ENCODE measurements around the gene BBS7. TPM values are rescaled to one million over a fixed set of nuclear protein-coding genes. Genes with fewer than 3 reads are reported as not detected.

The BBS7 gene
- polyA plus RNA-seq, 3 donors, result 4.2 to 6.6 (median 5.5) TPM

- DNase-seq, result peak; percentile 3 to 35 (median 18)
- Histone ChIP-seq H3K9ac (ENCODE audit: insufficient read depth, low read length, poor library complexity, severe bottlenecking) (no peak overlapping the region), H3K4me1 (ENCODE audit: control insufficient read depth in 1 of 2, insufficient read depth in 2 of 2, low read length in 2 of 2) (no peaks in the 10 kb centered on the region), H4K20me1 (ENCODE audit: insufficient read depth, low read length) (no peaks in the 10 kb centered on the region), H3K9me3 (replicated peaks in 1 of 2; ENCODE audit: control insufficient read depth in 1 of 2, insufficient read depth in 1 of 2, low read length in 2 of 2) (no peaks in the 10 kb centered on the region), H3K4me2 (replicated peaks; ENCODE audit: extremely low read depth, low read length, poor library complexity, severe bottlenecking) (no peak overlapping the region), H3K27ac (ENCODE audit: low read depth in 1 of 2, low read length in 2 of 2) (no peak overlapping the region), H3K27me3 (ENCODE audit: control insufficient read depth in 2 of 2, insufficient read depth in 2 of 2, low read length in 2 of 2) (peaks cover 0 to 7% of the 10 kb centered on the region in 2 donors), H3K4me3 (replicated peaks in 1 of 3; ENCODE audit: low read depth in 2 of 3, low read length in 3 of 3) (no peak overlapping the region), H3K79me2 (ENCODE audit: insufficient read depth, low read length) (no peaks in the 10 kb centered on the region), H2AFZ (ENCODE audit: insufficient read depth, low read depth, low read length, poor library complexity, severe bottlenecking) (no peak overlapping the region), H3K36me3 (replicated peaks in 1 of 2; ENCODE audit: control insufficient read depth in 1 of 2, insufficient read depth in 2 of 2, low read length in 2 of 2) (no peaks in the 10 kb centered on the region)
- Mint-ChIP-seq H3K4me3 (no peak overlapping the region), H3K36me3 (no peaks in the 10 kb centered on the region), H3K9me3 (peaks cover 0 to 2% (median 0%) of the 10 kb centered on the region in 7 donors), H3K4me1 (peaks cover 5% of the 10 kb centered on the region), H3K27me3 (ENCODE audit: low read depth in 3 of 3) (peaks cover 7 to 9% (median 7%) of the 10 kb centered on the region in 3 donors), H3K27ac (no peak overlapping the region)
- peak; percentile 75 for TF ChIP-seq CTCF (IDR thresholded peaks at IDR 0.05)
- 100% methylated on average over 1 of the region's 4 CpGs for WGBS (ENCODE audit: insufficient coverage)
- intact Hi-C loops (cut with micrococcal nuclease), result no loop called here
These were observed 30.1 kb upstream of the BBS7 start for GRCh38 chr4:121900132-121900983.

DNA sequence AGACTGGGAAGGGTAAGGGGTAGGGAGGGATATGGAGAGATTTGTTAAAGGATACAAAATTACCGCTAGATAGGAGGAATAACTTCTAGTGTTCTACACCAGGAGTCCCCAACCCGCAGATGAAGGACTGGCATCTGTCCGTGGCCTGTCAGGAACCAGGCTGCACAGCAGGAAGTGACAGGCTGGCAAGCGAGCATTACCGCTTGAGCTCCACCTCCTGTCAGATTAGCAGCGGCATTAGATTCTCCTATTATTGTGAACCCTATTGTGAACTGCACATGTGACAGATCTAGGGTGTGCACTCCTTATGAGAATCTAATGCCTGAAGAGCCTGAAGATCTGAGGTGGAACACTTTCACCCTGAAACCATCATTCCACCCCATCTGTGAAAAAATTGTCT lies 27.9 kb upstream of the BBS7 start:
- H3K27ac ChIP-seq (ENCODE audit: low read depth in 1 of 2, low read length in 2 of 2), result no peak overlapping the region
- no peaks in the 10 kb centered on the region for H3K9me3 ChIP-seq (replicated peaks in 1 of 2; ENCODE audit: control insufficient read depth in 1 of 2, insufficient read depth in 1 of 2, low read length in 2 of 2)
- DNase-seq, result no peak
- peaks cover 3 to 16% (median 9%) of the 10 kb centered on the region in 3 donors for H3K27me3 Mint-ChIP-seq (ENCODE audit: low read depth in 3 of 3)
- no peaks in the 10 kb centered on the region for H4K20me1 ChIP-seq (ENCODE audit: insufficient read depth, low read length)
- no peak overlapping the region for H3K4me2 ChIP-seq (replicated peaks; ENCODE audit: extremely low read depth, low read length, poor library complexity, severe bottlenecking)
- whole genome bisulfite sequencing (ENCODE audit: insufficient coverage), result 54% methylated on average over 4 of the region's 6 CpGs
- H3K9ac ChIP-seq (ENCODE audit: insufficient read depth, low read length, poor library complexity, severe bottlenecking), result no peak overlapping the region
- peak overlapping the region in 1 of 2 donors; percentile 26 for H3K4me3 Mint-ChIP-seq
- H2AFZ ChIP-seq (ENCODE audit: insufficient read depth, low read depth, low read length, poor library complexity, severe bottlenecking), result peak overlapping the region; percentile 17
- peaks cover 0 to 2% (median 0%) of the 10 kb centered on the region in 7 donors for H3K9me3 Mint-ChIP-seq
- no peaks in the 10 kb centered on the region for H3K36me3 ChIP-seq (replicated peaks in 1 of 2; ENCODE audit: control insufficient read depth in 1 of 2, insufficient read depth in 2 of 2, low read length in 2 of 2)
- no peaks in the 10 kb centered on the region for H3K4me1 ChIP-seq (ENCODE audit: control insufficient read depth in 1 of 2, insufficient read depth in 2 of 2, low read length in 2 of 2)
- peaks cover 5% of the 10 kb centered on the region for H3K4me1 Mint-ChIP-seq
- H3K79me2 ChIP-seq (ENCODE audit: insufficient read depth, low read length), result no peaks in the 10 kb centered on the region
- H3K27me3 ChIP-seq (ENCODE audit: control insufficient read depth in 2 of 2, insufficient read depth in 2 of 2, low read length in 2 of 2), result peaks cover 3% of the 10 kb centered on the region in 2 donors
- H3K4me3 ChIP-seq (replicated peaks in 1 of 3; ENCODE audit: low read depth in 2 of 3, low read length in 3 of 3), result no peak overlapping the region
- H3K36me3 Mint-ChIP-seq, result no peaks in the 10 kb centered on the region
- no peak overlapping the region for H3K27ac Mint-ChIP-seq
- intact Hi-C loops (cut with micrococcal nuclease), result no loop called here
- no peak for TF ChIP-seq CTCF (IDR thresholded peaks at IDR 0.05)
